H9 (cell line): ENCODE data around the gene MAPK4. TPM values are rescaled to one million over a fixed set of nuclear protein-coding genes. Genes with fewer than 3 reads are reported as not detected.

Experiments
- DNase-seq: peaks from one replicate; pipeline ENCODE4 v3.0.0-alpha.2; 2017
- H2AFZ ChIP-seq: one replicate; pipeline ENCODE4 v1.6.1; 2013; ENCODE audit warnings: mild to moderate bottlenecking, low read length, control low read depth, moderate library complexity
- H2AK5ac ChIP-seq: 2 replicates; pipeline ENCODE4 v1.6.1; 2013; ENCODE audit warnings: low read length, control low read depth, mixed read lengths; ENCODE audit not compliant: insufficient read length
- H2BK120ac ChIP-seq: one replicate; pipeline ENCODE4 v1.6.1; 2013; ENCODE audit warnings: low read depth, mild to moderate bottlenecking, low read length, control low read depth, inconsistent platforms; ENCODE audit not compliant: poor library complexity, severe bottlenecking
- H2BK12ac ChIP-seq: 2 replicates; pipeline ENCODE4 v1.6.1; 2013; ENCODE audit warnings: low read length, control low read depth, mixed read lengths, low read depth; ENCODE audit not compliant: insufficient read length
- H2BK15ac ChIP-seq: 2 replicates; pipeline ENCODE4 v1.6.1; 2013; ENCODE audit warnings: low read depth, low read length, control low read depth
- H2BK20ac ChIP-seq: one replicate; pipeline ENCODE4 v1.6.1; 2013; ENCODE audit warnings: low read depth, mild to moderate bottlenecking, low read length, control low read depth, inconsistent platforms; ENCODE audit not compliant: poor library complexity, severe bottlenecking
- H2BK5ac ChIP-seq: 2 replicates; pipeline ENCODE4 v1.6.1; 2013; ENCODE audit warnings: low read length, control low read depth, mixed read lengths; ENCODE audit not compliant: insufficient read length
- H3K14ac ChIP-seq: 2 replicates; pipeline ENCODE4 v1.6.1; 2013; ENCODE audit warnings: low read length, control low read depth; ENCODE audit not compliant: insufficient read depth
- H3K18ac ChIP-seq: 2 replicates; pipeline ENCODE4 v1.6.1; 2013; ENCODE audit warnings: low read depth, mild to moderate bottlenecking, mixed read lengths, low read length, control low read depth; ENCODE audit not compliant: insufficient read length
- H3K23ac ChIP-seq: 2 replicates; pipeline ENCODE4 v1.6.1; 2013; ENCODE audit warnings: low read length, control low read depth, mixed read lengths, low read depth; ENCODE audit not compliant: insufficient read length
- H3K23me2 ChIP-seq: 2 replicates; pipeline ENCODE4 v1.6.1; 2013; ENCODE audit warnings: low read depth, mild to moderate bottlenecking, mixed read lengths, low read length, control low read depth; ENCODE audit not compliant: insufficient read length, poor library complexity, severe bottlenecking
- H3K27ac ChIP-seq: 2 replicates; pipeline ENCODE4 v1.5.1; 2013; ENCODE audit warnings: low read length, control low read depth, mixed read lengths, low read depth; ENCODE audit not compliant: insufficient read length
- H3K27me3 ChIP-seq: 2 replicates; pipeline ENCODE4 v1.6.1; 2013; ENCODE audit warnings: low read length, control low read depth, inconsistent platforms; ENCODE audit not compliant: insufficient read depth
- H3K4ac ChIP-seq: 2 replicates; pipeline ENCODE4 v1.6.1; 2013; ENCODE audit warnings: low read depth, mild to moderate bottlenecking, control low read depth, inconsistent platforms, low read length, moderate library complexity
- H3K4me1 ChIP-seq: 2 replicates; pipeline ENCODE4 v1.6.1; 2013; ENCODE audit warnings: low read length, control low read depth, inconsistent platforms; ENCODE audit not compliant: insufficient read depth
- H3K4me2 ChIP-seq: 2 replicates; pipeline ENCODE4 v1.6.1; 2013; ENCODE audit warnings: low read length, control low read depth, mixed read lengths; ENCODE audit not compliant: insufficient read length, insufficient read depth
- H3K56ac ChIP-seq: 2 replicates; pipeline ENCODE4 v1.6.1; 2013; ENCODE audit warnings: low read depth, mild to moderate bottlenecking, mixed read lengths, low read length, control low read depth; ENCODE audit not compliant: insufficient read length
- H3K79me1 ChIP-seq: 2 replicates; pipeline ENCODE4 v1.6.1; 2013; ENCODE audit warnings: low read depth, mild to moderate bottlenecking, moderate library complexity, low read length, control low read depth, inconsistent platforms; ENCODE audit not compliant: insufficient read depth, poor library complexity, severe bottlenecking
- H3K79me2 ChIP-seq: 2 replicates; pipeline ENCODE4 v1.6.1; 2013; ENCODE audit warnings: low read length, control low read depth, inconsistent platforms; ENCODE audit not compliant: insufficient read depth
- H3K9ac ChIP-seq: 2 replicates; pipeline ENCODE4 v1.6.1; 2013; ENCODE audit warnings: low read length, control low read depth, mixed read lengths; ENCODE audit not compliant: insufficient read length; ENCODE audit errors: extremely low read depth
- H3K9me3 ChIP-seq: one replicate; pipeline ENCODE4 v1.6.1; 2013; ENCODE audit warnings: low read depth, low read length, inconsistent platforms; ENCODE audit not compliant: control insufficient read depth
- H3T11ph ChIP-seq: one replicate; pipeline ENCODE4 v1.6.1; 2013; ENCODE audit warnings: mild to moderate bottlenecking, low read length, control low read depth, inconsistent platforms
- H4K20me1 ChIP-seq: one replicate; pipeline ENCODE4 v1.6.1; 2013; ENCODE audit not compliant: control insufficient read depth, insufficient read length, insufficient read depth
- H4K5ac ChIP-seq: 2 replicates; pipeline ENCODE4 v1.6.1; 2013; ENCODE audit warnings: low read depth, mild to moderate bottlenecking, mixed read lengths, low read length, control low read depth; ENCODE audit not compliant: insufficient read length
- H4K8ac ChIP-seq: replicated peaks from 2 replicates; pipeline ENCODE4 v1.6.1; 2013; ENCODE audit warnings: low read length, control low read depth, mixed read lengths, low read depth; ENCODE audit not compliant: insufficient read length
- H4K91ac ChIP-seq: 2 replicates; pipeline ENCODE4 v1.6.1; 2013; ENCODE audit warnings: low read depth, mild to moderate bottlenecking, moderate library complexity, mixed read lengths, low read length, control low read depth; ENCODE audit not compliant: insufficient read length
- H3K27ac Mint-ChIP-seq, 3 experiments: 2 replicates in 2 of 3; 3 replicates in 1 of 3; pipeline ENCODE4 v1.8.0; 2020 to 2021; ENCODE audit warnings: mixed read lengths in 3 of 3, mild to moderate bottlenecking in 1 of 3, moderate library complexity in 1 of 3
- H3K27me3 Mint-ChIP-seq: 2 replicates; pipeline ENCODE4 v1.8.0; 2021; ENCODE audit warnings: low read depth, mild to moderate bottlenecking, moderate library complexity, mixed read lengths
- H3K36me3 Mint-ChIP-seq, 3 experiments: 2 replicates in 2 of 3; 3 replicates in 1 of 3; pipeline ENCODE4 v1.8.0; 2020 to 2021; ENCODE audit warnings: low read depth in 3 of 3, mixed read lengths in 3 of 3; ENCODE audit not compliant: insufficient read depth in 1 of 3
- H3K4me1 Mint-ChIP-seq, 2 experiments: 2 replicates each; pipeline ENCODE4 v1.8.0; 2020; ENCODE audit warnings: mixed read lengths in 2 of 2
- H3K4me3 Mint-ChIP-seq, 2 experiments: 2 replicates in 1 of 2; 3 replicates in 1 of 2; pipeline ENCODE4 v1.8.0; 2020 to 2021; ENCODE audit warnings: mild to moderate bottlenecking in 2 of 2, mixed read lengths in 2 of 2, moderate library complexity in 1 of 2
- H3K9me3 Mint-ChIP-seq, 2 experiments: 2 replicates in 1 of 2; 3 replicates in 1 of 2; pipeline ENCODE4 v1.8.0; 2020; ENCODE audit warnings: mild to moderate bottlenecking in 2 of 2, mixed read lengths in 2 of 2, moderate library complexity in 1 of 2
- CTCF ChIP-seq: fragments of 200-600 bp; sonication (generic); conservative IDR thresholded peaks from 3 replicates; pipeline ENCODE4 v1.8.0; 2021; ENCODE audit warnings: antibody characterized with exemption, mild to moderate bottlenecking
- WGBS: extraction: QIAGEN DNeasy Blood & Tissue Kit; methylation state at CpG from one replicate; pipeline ENCODE4 v1.1.7; 2013; ENCODE audit warnings: missing lambda C conversion rate, low lambda C conversion rate, mixed read lengths; ENCODE audit not compliant: insufficient read length; ENCODE audit errors: extremely low coverage; 5-methylcytosine and 5-hydroxymethylcytosine counted together
- total RNA-seq: library from RNA; stranded (reverse); gene quantifications from 2 replicates; pipeline ENCODE4 v1.2.1, GENCODE V29; 2021

The MAPK4 gene
- total RNA-seq, 1 experiment from 2014 or later, result 1.6 TPM

GRCh38 chr18:50620319-50620718, 60.4 kb downstream of the MAPK4 start:
- H3K18ac ChIP-seq, result no peak overlapping the region
- no peaks in the 10 kb centered on the region for H3K23me2 ChIP-seq
- no peak overlapping the region for H4K91ac ChIP-seq
- H3K36me3 Mint-ChIP-seq, result peaks cover 0 to 1% (median 0%) of the 10 kb centered on the region in 3 experiments; a peak in 1 of 7 replicates
- no peaks in the 10 kb centered on the region for H4K20me1 ChIP-seq
- no peaks in the 10 kb centered on the region for H3K27me3 ChIP-seq
- H3K4me1 ChIP-seq, result no peaks in the 10 kb centered on the region
- H3K4ac ChIP-seq, result no peak overlapping the region
- no peak overlapping the region for H2BK20ac ChIP-seq
- H3K4me3 Mint-ChIP-seq, result no peak overlapping the region
- H2AFZ ChIP-seq, result no peak overlapping the region
- H2BK5ac ChIP-seq, result no peak overlapping the region
- no peak overlapping the region for H3K27ac Mint-ChIP-seq
- H2BK120ac ChIP-seq, result no peak overlapping the region
- H2BK15ac ChIP-seq, result no peak overlapping the region
- no peaks in the 10 kb centered on the region for H3K79me2 ChIP-seq
- H3T11ph ChIP-seq, result no peak overlapping the region
- no peak overlapping the region for H4K8ac ChIP-seq
- peaks cover 6% of the 10 kb centered on the region for H3K27me3 Mint-ChIP-seq
- H3K14ac ChIP-seq, result no peak overlapping the region
- TF ChIP-seq CTCF, result no peak
- no peaks in the 10 kb centered on the region for H3K4me1 Mint-ChIP-seq
- no peak overlapping the region for H3K4me2 ChIP-seq
- no peak overlapping the region for H2BK12ac ChIP-seq
- no peak overlapping the region for H2AK5ac ChIP-seq
- no peak for DNase-seq
- H3K56ac ChIP-seq, result no peak overlapping the region
- H3K79me1 ChIP-seq, result no peaks in the 10 kb centered on the region
- H3K9me3 Mint-ChIP-seq, result no peaks in the 10 kb centered on the region
- H3K27ac ChIP-seq, result no peak overlapping the region
- H3K23ac ChIP-seq, result no peak overlapping the region
- H3K9ac ChIP-seq, result no peak overlapping the region
- H4K5ac ChIP-seq, result no peak overlapping the region
- H3K9me3 ChIP-seq, result no peaks in the 10 kb centered on the region
- WGBS, result no CpG with 5 or more reads among the region's 2 CpGs
